ENCODE measurements around the gene ST3GAL2.
"Not testable (repeated sequence)": the region's sequence is repeated elsewhere in the genome, so short reads cannot be mapped to it uniquely, and the experiment has no call there.

ST3GAL2 gene

DNA sequence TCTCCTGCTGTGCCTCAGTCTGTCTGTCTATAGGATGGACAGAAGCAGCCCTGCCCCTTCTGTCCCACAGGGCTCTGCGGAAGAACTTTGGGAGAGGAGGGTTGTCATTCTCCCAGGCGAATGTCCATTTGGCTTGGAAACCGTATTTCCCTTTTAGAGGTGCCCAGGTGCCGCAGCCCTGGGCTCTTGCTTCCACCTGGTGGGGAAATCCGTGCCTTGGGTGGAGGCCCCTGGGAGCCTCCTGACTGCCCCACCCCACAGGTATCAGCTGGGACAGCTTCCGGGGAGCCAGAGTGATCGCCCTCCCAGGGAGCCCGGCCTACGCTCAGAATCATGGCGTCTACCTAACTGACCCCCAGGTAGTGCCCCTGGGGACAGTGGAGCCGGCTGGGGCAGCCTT lies 28.2 kb upstream of the ST3GAL2 start:
- DNase-seq = no peak

- DNase-seq = no peak
Observed at GRCh38 chr16:70466805-70467076, 27.8 kb upstream of the ST3GAL2 start.

- no peak for DNase-seq
Observed at GRCh38 chr16:70465999-70466804, 27.3 kb upstream of the ST3GAL2 start.

GRCh38 chr16:70463235-70463634 lies 24.3 kb upstream of the ST3GAL2 start:
- DNase-seq = no peak

GRCh38 chr16:70460737-70461261 lies 21.9 kb upstream of the ST3GAL2 start:
- no peak for DNase-seq

DNA sequence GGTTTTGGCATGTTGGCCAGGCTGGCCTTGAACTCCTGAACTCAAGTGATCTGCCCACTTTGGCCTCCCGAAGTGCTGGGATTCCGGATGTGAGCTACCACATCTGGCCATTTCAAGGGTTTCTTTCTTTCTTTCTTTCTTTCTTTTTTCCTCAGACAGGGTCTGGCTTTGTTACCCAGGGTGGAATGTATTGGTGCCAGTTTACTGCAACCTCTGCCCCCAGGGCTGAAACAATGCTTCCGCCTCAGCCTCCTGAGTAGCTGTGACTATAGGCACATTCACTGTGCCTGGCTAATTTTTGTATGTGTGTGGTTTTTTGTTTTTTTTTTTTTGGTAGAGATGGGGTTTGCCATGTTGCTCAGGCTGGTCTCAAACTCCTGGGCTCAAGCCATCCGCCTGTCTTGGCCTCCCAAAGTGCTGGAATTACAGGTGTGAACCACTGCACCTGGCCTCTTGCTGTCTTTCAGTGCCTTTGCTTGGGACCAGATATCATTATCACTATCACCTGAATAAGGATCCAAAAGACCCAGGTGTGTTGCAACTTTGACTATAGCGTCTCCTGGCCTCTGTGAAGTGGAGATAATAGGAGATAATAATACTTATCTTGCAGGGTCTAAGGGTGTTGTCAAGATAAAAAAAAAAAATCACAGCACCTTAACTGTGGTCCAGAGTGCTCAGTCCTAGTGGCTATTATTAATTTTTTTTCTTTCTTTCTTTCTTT lies 18.7 kb upstream of the ST3GAL2 start:
- DNase-seq = no peak

DNA sequence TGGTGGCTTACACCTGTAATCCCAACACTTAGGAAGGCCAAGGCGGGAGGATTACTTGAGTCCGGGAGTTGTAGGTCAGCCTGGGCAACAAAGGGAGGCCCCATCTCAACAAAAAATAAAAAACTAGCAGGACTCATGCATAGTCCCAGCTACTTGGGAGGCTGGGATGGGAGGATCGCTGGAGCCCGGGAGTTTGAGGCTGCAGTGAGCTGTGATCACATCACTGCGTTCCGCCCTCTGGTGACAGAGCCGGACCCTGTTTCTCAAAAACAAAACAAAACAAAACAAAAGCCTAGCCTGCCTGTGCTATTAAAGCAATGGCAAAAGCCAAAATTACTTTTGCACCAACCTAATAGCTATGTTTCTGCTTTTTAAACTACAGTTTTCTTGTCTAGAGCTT lies 17.0 kb upstream of the ST3GAL2 start:
- no peak for DNase-seq

DNA sequence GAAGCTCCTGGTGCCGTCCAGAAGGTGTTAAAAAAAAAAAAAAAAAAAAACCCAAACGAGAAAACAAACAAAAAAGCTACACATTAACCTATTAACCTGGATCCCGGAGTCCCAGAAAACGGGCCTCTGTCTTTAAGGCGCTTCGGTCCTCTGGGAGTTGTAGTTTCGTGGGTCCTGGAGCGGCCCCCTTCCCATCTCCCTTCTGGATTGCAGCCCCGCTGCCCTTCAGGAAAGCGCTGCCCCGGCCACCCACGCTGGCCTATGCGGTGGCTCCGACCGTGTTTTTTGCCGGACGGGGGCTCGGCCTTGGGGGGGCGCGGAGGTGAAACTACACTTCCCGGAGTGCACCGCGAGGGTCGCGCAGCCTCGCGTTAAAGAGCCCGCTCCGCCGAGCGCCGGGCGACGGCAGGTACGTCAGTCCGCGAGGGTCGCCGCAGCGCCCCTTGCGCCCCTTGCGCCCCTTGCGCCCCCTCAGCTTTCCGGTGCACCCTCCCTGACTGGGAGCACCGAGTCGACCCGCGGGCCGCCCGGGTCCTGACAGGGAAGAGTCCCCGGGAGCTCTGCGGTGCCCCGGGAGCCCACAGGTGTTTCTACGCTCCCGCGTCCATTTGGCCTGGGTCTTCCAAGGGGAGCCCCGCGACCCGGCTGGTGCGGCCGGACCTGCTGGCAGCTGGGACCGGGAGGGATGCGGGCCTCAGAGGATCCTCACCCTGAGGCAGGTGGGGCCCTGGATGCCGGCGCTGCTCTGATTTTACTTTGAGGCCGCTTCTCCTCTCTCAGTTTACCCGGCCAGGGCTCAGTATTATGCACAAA lies 15.5 kb upstream of the ST3GAL2 start, which contains the start of gene FCSK:
Gene FCSK (plus strand): TSS at position 374 of the 813 bp plus-strand sequence. CDS start 8,596 bp downstream, outside the sequence.
- no peak for DNase-seq

DNA sequence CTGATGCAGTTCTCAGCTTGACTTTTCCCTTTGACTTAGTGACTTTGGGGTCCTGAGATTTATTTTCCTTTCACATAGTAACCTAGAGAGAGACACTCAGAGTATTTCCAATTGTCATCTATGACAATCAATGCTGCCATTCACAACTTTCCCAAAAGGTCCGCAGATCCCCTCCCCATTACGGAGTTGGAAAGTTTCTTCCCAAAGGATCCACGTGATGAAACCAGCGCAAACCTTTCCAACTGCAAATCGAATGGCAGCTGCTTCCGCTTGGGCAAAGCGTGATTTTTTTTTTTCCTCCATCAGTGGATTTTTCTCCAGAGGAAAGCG lies 15.0 kb upstream of the ST3GAL2 start:
- no peak for DNase-seq

GRCh38 chr16:70453117-70453891 lies 14.4 kb upstream of the ST3GAL2 start:
- DNase-seq = no peak

- not testable (repeated sequence) for DNase-seq
Observed at GRCh38 chr16:70451004-70451340, 12.1 kb upstream of the ST3GAL2 start.

- DNase-seq = not testable (repeated sequence)
Observed at GRCh38 chr16:70450142-70451003, 11.5 kb upstream of the ST3GAL2 start.

- DNase-seq = no peak
Observed at GRCh38 chr16:70448075-70448474, 9.2 kb upstream of the ST3GAL2 start.

DNA sequence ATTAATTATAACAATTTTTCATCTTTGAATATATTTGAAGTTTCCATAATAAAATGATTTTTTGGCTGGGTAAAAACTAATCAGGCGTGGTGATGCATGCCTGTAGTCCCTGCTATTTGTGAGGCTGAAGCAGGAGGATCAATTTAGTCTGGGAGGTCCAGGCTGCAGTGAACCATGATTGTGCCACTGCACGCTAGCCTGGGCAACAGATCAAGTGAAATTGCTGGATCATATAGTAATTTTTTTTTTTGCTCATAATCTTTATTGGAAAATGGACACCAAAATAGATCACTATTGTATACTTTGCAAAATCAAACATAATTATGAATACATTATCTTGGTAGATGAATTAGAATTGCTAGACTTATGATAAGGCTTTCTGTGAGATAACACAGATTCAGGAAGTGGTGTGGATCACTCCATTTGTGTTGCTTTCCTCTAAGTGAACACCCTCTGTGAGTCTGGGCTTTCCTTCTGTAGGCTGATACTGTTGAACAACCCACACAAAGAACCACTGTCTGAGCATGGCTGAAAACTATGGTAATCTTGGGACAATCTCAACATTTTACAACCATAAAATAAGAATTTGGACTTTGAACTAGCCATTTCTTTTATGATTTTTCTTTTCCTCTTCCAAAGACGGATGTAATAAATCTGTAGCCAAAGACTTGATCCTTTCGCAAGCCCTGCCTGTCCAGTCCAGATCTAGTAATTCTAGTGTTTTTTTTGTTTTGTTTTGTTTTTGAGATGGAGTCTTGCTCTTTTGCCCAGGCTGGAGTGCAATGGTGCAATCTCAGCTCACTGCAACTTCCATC lies 5.6 kb upstream of the ST3GAL2 start:
- DNase-seq = no peak

DNA sequence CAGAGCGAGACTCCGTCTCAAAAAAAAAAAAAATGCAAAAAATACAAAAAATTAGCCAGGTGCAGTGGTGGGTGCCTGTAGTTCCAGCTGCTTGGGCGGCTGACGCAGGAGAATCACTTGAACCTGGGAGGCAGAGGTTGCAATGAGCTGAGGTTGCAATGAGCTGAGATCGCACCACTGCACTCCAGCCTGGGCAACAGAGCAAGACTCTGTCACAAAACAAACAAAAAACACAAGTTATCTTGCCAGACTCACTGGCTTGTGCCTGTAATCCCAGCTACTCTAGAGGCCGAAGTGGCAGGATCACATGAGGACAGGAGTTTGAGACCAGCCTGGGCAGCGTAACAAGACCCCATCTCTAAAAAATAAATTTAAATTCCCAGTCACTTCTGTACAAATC lies 3.4 kb upstream of the ST3GAL2 start:
- DNase-seq = no peak

GRCh38 chr16:70441406-70441990 lies 2.6 kb upstream of the ST3GAL2 start:
- no peak for DNase-seq

DNA sequence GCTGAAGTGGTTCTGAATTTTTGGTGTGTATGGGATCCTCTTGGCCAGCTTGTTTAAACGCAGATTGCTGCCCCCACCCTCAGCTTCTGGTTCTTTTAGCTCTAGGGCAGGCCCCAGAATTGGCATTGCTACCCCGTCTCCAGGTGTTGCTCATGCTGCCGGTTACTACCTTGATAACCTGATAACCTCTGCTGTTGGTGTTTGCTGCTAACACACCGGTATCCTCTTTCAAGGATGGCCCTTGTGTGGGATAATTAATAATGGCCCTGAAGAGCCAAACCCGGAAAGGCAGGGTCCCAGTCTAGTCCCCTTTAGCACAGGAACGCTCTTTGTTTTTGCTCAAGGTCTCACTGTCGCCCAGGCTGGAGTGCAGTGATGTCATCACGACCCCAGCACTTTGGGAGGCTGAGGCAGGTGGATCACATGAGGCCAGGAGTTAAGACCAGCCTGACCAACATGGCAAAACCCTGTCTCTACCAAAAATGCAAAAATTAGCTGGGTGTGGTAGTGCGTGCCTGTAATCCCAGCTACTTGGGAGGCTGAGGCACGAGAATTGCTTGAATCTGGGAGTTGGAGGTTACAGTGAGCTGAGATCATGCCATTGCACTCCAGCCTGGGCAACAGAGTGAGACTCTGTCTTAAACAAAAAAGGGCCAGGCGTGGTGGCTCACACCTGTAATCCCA lies 1.3 kb upstream of the ST3GAL2 start:
- no peak for DNase-seq

- no peak for DNase-seq
Observed at GRCh38 chr16:70438585-70438968, 323 bp downstream of the ST3GAL2 start.

- no peak for DNase-seq
Observed at GRCh38 chr16:70437582-70438557, 1.0 kb downstream of the ST3GAL2 start.

All from NCI-H1048 (cell line).